MM.1S (cell line): ENCODE measurements around the gene CRYZL1.

Experiments
- DNase-seq: peaks from one replicate; pipeline ENCODE4 v3.0.0-alpha.2; 2015
- H2AFZ ChIP-seq: fragments of 300-600 bp; sonication (generic); 2 replicates; pipeline ENCODE4 v1.6.0; 2016; ENCODE audit warnings: antibody characterized with exemption, low read length
- H3F3A ChIP-seq: fragments of 300-600 bp; sonication (generic); 2 replicates; pipeline ENCODE4 v1.6.1; 2016; ENCODE audit warnings: mild to moderate bottlenecking, antibody characterized with exemption, low read length, moderate library complexity, mixed read lengths; ENCODE audit not compliant: insufficient read depth
- H3K27ac ChIP-seq: fragments of 300-600 bp; sonication (generic); 2 replicates; pipeline ENCODE4 v1.5.1; 2016; ENCODE audit warnings: mild to moderate bottlenecking, low read length
- H3K27me3 ChIP-seq: fragments of 300-600 bp; sonication (generic); replicated peaks from 2 replicates; pipeline ENCODE4 v1.6.0; 2016; ENCODE audit warnings: low read length; ENCODE audit not compliant: insufficient read depth
- H3K36me3 ChIP-seq: fragments of 300-600 bp; sonication (generic); replicated peaks from 2 replicates; pipeline ENCODE4 v1.6.1; 2016; ENCODE audit warnings: mild to moderate bottlenecking, low read length, mixed read lengths; ENCODE audit not compliant: insufficient read depth
- H3K4me1 ChIP-seq: fragments of 300-600 bp; sonication (generic); 2 replicates; pipeline ENCODE4 v1.6.1; 2016; ENCODE audit warnings: low read length, mixed read lengths
- H3K4me2 ChIP-seq: fragments of 300-600 bp; sonication (generic); 2 replicates; pipeline ENCODE4 v1.6.0; 2016; ENCODE audit warnings: low read depth, low read length
- H3K4me3 ChIP-seq: fragments of 300-600 bp; sonication (generic); 2 replicates; pipeline ENCODE4 v1.5.1; 2016; ENCODE audit warnings: low read length, mixed read lengths
- H3K79me2 ChIP-seq: fragments of 300-600 bp; sonication (generic); 2 replicates; pipeline ENCODE4 v1.6.1; 2016; ENCODE audit warnings: mixed run types, low read length, mixed read lengths
- H3K9ac ChIP-seq: fragments of 300-600 bp; sonication (generic); 2 replicates; pipeline ENCODE4 v1.6.1; 2016; ENCODE audit warnings: low read length, mixed read lengths
- H3K9me2 ChIP-seq: fragments of 300-600 bp; sonication (generic); replicated peaks from 2 replicates; pipeline ENCODE4 v1.6.1; 2016; ENCODE audit warnings: mild to moderate bottlenecking, low read length, mixed read lengths; ENCODE audit not compliant: insufficient read depth
- H3K9me3 ChIP-seq: fragments of 300-600 bp; sonication (generic); replicated peaks from 2 replicates; pipeline ENCODE4 v1.6.1; 2016; ENCODE audit warnings: mild to moderate bottlenecking, low read length, mixed read lengths; ENCODE audit not compliant: insufficient read depth
- H4K20me1 ChIP-seq: fragments of 300-600 bp; sonication (generic); 2 replicates; pipeline ENCODE4 v1.6.1; 2016; ENCODE audit warnings: mild to moderate bottlenecking, low read length, moderate library complexity, mixed read lengths; ENCODE audit not compliant: insufficient read depth
- CTCF ChIP-seq: fragments of 300-600 bp; sonication (generic); IDR thresholded peaks from 2 replicates; pipeline ENCODE4 v1.5.1; 2016; ENCODE audit warnings: antibody characterized with exemption, low read length, mixed read lengths
- EZH2 ChIP-seq: fragments of 300-600 bp; sonication (generic); optimal IDR thresholded peaks from 2 replicates; pipeline ENCODE3; 2017; ENCODE audit warnings: low read depth, mild to moderate bottlenecking, antibody characterized with exemption, low read length, mixed read lengths
- EZH2phosphoT487 ChIP-seq: fragments of 300-600 bp; sonication (generic); IDR thresholded peaks from 2 replicates; pipeline ENCODE4 v1.6.1; 2018; ENCODE audit warnings: antibody characterized with exemption, low read length

The CRYZL1 gene

GRCh38 chr21:33611006-33611744 is 30.4 kb downstream of the CRYZL1 start:
- no peaks in the 10 kb centered on the region for H3K27me3 ChIP-seq
- H3K9ac ChIP-seq: no peak overlapping the region
- no peak overlapping the region for H3K4me3 ChIP-seq
- no peaks in the 10 kb centered on the region for H3K4me1 ChIP-seq
- no peak overlapping the region for H2AFZ ChIP-seq
- no peak for DNase-seq
- no peaks in the 10 kb centered on the region for H3K9me2 ChIP-seq
- no peaks in the 10 kb centered on the region for H3F3A ChIP-seq
- TF ChIP-seq EZH2 (no peak), CTCF (no peak), EZH2phosphoT487 (no peak)
- no peaks in the 10 kb centered on the region for H3K9me3 ChIP-seq
- H3K36me3 ChIP-seq: no peaks in the 10 kb centered on the region
- no peaks in the 10 kb centered on the region for H3K79me2 ChIP-seq
- no peak overlapping the region for H3K4me2 ChIP-seq
- H4K20me1 ChIP-seq: no peaks in the 10 kb centered on the region
- H3K27ac ChIP-seq: no peak overlapping the region

- Histone ChIP-seq H3K4me3 (no peak overlapping the region), H4K20me1 (no peaks in the 10 kb centered on the region), H2AFZ (no peak overlapping the region), H3K79me2 (no peaks in the 10 kb centered on the region), H3K9me3 (no peaks in the 10 kb centered on the region), H3K4me1 (no peaks in the 10 kb centered on the region), H3F3A (no peaks in the 10 kb centered on the region), H3K36me3 (no peaks in the 10 kb centered on the region), H3K4me2 (no peak overlapping the region), H3K9me2 (no peaks in the 10 kb centered on the region), H3K27me3 (no peaks in the 10 kb centered on the region), H3K27ac (no peak overlapping the region), H3K9ac (no peak overlapping the region)
- no peak for TF ChIP-seq EZH2
- TF ChIP-seq EZH2phosphoT487: no peak
- TF ChIP-seq CTCF: no peak
- DNase-seq: no peak
Measured at GRCh38 chr21:33608559-33608958, 33.0 kb downstream of the CRYZL1 start.

- H3F3A ChIP-seq: no peaks in the 10 kb centered on the region
- no peaks in the 10 kb centered on the region for H4K20me1 ChIP-seq
- DNase-seq: no peak
- no peak overlapping the region for H3K27ac ChIP-seq
- no peaks in the 10 kb centered on the region for H3K4me1 ChIP-seq
- no peaks in the 10 kb centered on the region for H3K79me2 ChIP-seq
- H3K4me2 ChIP-seq: no peak overlapping the region
- H3K27me3 ChIP-seq: no peaks in the 10 kb centered on the region
- no peak overlapping the region for H2AFZ ChIP-seq
- no peak overlapping the region for H3K9ac ChIP-seq
- no peaks in the 10 kb centered on the region for H3K9me2 ChIP-seq
- H3K4me3 ChIP-seq: no peak overlapping the region
- TF ChIP-seq EZH2phosphoT487: no peak
- TF ChIP-seq CTCF: no peak
- TF ChIP-seq EZH2: no peak
- H3K9me3 ChIP-seq: no peaks in the 10 kb centered on the region
- H3K36me3 ChIP-seq: no peaks in the 10 kb centered on the region
Measured at GRCh38 chr21:33598051-33598450, 43.5 kb downstream of the CRYZL1 start.
